ENCODE results near the gene IGBP1.
"Not testable (repeated sequence)": the region's sequence is repeated elsewhere in the genome, so short reads cannot be mapped to it uniquely, and the experiment has no call there.

DNA sequence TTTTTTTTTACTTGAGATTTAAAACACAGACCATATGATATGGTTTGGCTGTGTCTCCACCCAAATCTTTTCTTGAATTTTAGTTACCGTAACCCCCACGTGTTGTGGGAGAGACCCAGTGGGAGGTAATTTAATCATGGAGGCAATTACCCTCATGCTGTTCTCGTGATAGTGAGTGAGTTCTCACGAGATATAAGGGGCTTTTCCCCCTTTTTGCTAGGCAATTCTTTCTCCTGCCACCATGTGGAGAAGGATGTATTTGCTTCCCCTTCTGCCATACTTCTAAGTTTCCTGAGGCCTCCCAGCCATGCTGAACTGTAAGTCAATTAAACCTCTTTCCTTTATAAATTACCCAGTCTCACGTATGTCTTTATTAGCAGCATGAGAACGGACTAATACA, 76.3 kb downstream of the IGBP1 start:
- not testable (repeated sequence) for TF ChIP-seq POLR2A, CTCF (IDR thresholded peaks at IDR 0.05)

Measured in right lobe of liver (tissue), 4 donors.